HG03045 (cell line): ENCODE data around the gene SLC43A2.
"Not testable (repeated sequence)": the region's sequence is repeated elsewhere in the genome, so short reads cannot be mapped to it uniquely, and the experiment has no call there.

ENCODE experiments used
- ATAC-seq: cut with Tn5 transposase; IDR thresholded peaks from one replicate; pipeline ENCODE4 v1.9.1; 2021; ENCODE audit warnings: mild to moderate bottlenecking, moderate library complexity; ENCODE audit not compliant: unreplicated experiment

Gene SLC43A2

GRCh38 chr17:1590747-1591473 lies 37.7 kb downstream of the SLC43A2 start:
- no peak for ATAC-seq

- no peak for ATAC-seq
Observed at GRCh38 chr17:1590029-1590746, 38.4 kb downstream of the SLC43A2 start.

DNA sequence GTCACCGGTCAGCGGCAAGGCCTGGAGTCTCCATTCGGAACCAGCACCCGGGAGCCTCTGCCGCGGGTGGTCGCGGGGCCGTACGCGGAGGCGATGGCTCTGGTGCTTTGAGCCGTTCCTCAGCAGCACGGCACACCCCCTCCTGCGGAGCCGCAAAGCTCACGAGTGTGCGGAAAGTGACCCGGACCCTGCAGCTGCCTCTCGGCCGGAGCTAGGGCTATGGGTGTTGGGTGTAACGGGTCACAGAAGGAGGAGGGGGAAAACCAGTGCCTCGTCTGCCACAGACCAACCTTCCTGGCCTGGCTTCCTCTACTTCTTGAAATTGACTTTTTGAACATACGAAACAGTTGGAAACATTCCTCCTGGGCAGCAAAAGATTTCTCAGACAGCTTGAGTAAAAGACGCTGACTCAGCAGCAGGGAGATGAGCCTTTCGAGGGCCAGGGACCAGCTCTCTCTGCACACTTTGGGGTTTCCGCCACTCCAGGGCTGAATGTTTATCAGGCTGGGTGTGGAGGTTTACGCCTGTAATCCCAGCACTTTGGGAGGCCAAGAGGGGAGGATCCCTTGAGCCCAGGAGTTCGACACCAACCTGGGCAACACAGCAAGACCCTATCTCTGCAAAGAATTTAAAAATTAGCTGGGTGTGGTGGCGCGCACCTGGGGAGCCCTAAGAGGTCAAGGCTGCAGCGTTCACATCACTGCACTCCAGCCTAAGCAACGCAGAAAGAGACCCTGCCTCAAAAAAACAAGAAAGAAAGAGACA lies 39.6 kb downstream of the SLC43A2 start:
- no peak for ATAC-seq

DNA sequence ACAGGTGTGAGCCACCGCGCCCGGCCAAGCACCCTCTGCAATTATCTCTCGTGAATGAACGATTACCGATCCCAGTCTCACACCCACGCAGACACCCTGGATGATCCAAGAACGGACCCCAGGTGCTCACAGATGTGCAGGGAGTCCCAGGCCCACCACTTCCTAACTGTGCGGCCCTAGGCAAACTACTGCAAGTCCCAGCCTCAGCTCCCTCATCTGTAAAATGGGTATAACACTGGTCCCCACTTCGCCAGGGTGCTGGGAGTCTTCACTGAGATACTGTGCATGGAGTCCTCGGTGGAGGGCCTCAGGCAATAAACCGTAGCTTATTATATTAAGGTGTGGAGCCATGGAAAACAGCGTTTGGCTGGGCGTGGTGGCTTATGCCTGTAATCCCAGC lies 44.5 kb downstream of the SLC43A2 start:
- no peak for ATAC-seq

DNA sequence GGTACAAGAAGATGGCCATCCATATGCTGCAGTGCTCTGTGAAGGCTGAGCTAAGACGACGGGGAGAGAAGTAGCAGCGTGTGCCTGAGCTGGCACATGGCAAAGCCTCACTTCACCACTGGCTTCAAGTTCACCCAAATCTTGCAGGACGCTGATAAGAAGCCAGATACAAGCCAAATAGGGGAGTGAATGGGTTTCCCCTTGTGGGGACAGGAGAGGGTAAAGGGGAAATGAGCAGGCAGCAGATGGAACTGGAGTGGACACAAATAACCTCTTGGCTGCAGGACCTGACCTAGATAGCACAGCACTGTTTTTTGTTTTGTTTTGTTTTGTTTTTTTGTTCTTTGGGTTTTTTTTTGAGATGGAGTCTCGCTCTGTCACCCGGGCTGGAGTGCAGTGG lies 45.1 kb downstream of the SLC43A2 start:
- ATAC-seq, result no peak

DNA sequence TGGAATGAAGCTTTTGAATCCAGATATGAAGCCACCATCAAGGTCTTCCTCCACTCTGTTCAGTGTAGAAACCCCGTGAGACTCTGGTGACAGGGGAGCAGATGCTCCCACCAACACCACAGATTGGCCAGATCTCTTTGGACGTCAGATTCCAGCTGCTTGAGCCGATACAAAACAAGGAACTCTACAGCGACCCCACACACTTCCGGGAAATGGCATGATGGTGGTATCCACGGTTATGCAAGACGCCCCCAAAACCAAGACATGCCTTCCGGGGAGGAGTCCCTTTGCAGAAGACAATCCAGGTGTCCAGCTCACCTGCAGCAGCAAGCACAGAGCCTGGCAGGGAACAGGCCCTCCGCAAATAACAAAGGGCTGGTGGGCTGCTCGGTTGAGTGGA lies 46.3 kb downstream of the SLC43A2 start:
- ATAC-seq, result no peak

DNA sequence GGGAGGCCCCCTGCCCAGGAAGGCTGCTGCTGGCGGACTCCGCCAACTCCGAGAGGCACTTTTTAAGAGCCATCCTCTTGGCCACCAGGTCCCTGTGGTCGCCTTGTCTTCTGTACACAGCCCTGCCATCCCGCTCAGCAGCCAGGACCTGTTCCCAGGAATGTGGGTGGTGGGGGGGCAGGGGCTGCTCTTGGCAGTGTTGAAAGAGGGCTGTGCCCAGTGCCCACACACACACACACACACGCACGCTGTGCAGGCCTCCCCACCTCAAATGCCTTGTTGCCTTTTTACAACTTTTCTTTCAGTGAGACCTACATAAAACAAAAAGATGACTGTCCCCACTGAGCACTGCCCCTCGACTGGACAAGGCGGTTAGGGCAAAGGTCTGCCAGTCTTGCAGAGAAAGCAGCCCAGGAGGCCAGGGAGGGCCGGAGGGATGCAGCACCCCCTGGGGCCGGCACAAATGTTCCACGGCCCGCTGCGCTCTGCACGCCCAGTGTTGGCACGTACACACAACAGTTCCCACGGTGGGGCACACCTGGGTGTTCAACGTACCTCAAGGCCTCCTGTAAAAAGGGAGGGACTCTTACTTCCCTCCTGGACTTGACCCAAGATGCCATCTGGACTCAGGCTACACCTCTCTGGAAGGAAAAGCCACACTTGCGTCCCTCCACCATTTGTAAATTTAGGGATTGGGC lies 47.5 kb downstream of the SLC43A2 start:
- no peak for ATAC-seq

- no peak for ATAC-seq
Observed at GRCh38 chr17:1578029-1578428, 50.6 kb downstream of the SLC43A2 start.

DNA sequence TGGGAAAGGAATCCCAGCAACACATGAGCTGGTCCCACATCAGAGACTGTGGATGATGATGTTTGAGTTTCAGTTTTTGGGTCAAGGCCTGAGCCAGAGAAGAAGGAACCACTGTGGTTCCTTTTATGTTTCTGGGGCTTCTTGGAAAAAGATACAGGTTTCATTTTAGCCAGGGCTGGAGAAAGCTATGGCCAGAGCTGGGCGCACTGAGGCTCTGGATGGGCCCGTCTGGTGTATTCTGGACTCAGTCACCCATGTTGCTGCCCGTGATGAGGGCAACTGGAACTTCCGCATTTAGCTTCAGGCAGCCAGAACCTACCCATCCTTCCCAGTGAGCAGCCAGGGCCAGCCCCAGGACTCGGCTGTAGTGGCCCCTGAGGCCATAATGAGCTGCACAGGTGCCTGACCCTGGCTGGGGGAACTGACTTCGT lies 51.0 kb downstream of the SLC43A2 start:
- ATAC-seq, result no peak

DNA sequence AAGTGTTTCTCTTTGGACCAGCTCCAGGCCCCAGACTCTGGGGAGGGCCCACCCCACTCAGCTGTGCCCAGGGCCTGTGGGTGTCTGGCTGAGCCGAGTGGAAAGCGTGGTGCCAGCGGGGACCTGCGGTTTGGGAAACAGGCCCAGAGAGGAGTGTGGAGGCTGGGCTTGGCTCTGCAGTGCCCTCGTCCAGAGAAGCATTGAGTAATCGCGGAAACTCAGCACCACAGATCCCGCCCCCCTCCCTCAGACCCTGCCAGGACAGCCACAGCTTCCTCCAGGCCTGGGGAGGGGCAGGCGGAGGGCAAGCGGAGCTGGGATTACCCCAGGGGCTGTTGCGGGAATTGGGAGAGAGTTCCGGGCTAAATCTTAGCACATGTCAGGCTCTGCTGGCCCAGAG lies 51.5 kb downstream of the SLC43A2 start:
- ATAC-seq, result no peak

DNA sequence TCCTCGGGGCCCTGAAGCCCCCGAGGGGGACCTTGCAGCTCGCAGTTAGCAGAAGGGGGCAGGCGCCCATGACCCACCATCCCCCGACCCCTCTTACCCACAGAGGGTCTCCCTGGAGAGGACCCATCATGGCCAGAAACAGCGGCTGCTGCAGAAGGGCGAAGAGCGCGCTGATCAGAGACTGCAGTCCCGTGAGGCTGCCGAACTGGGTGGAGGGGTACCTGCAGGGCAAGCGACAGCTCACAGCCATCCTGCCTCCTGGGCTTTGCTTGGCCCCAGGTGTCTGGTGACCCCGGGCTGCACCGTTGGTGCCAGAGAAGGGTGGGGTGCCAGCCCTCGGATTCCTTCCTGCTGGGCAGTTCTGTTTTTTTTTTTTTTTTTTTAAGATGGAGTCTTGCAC lies 52.1 kb downstream of the SLC43A2 start:
- no peak for ATAC-seq

DNA sequence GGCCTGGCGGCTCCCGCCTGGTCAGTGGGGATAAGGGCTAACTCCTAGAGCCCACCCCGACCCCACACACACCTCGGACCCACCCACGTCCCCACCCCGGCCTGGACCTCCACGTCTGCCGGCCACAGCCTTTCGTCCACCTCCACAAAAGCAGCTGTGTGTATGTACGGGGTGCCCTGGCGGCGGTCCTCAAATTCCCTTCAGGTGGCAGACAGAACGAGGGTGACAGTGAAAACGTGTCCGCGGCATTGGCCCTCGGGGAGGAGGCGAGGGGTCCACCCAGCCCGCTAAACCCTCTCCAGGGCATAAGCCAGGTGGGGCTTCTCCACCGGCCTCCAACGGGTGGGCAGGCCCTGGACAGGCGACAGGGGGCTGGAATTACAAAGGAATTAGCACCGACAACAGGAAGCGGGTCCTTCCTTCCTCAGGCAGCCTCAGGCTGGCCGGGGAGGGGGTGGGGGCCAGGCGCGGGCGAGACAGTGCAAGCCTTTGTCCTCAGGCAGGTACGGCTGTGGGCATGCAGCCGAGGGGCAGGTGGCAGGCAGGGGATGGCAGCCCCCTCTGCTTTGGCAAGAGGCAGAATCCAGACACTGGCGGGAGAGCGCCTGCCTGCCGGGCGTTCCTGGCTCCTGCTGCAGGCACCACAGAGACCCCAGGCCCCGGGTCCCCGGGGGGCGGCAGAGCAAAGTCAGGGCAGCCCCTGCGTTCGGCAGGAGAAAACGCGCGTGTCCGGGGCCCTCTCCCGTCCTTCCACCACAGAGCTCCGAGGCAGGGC lies 53.8 kb downstream of the SLC43A2 start:
- ATAC-seq, result no peak

GRCh38 chr17:1573932-1574696 lies 54.5 kb downstream of the SLC43A2 start:
- no peak for ATAC-seq

DNA sequence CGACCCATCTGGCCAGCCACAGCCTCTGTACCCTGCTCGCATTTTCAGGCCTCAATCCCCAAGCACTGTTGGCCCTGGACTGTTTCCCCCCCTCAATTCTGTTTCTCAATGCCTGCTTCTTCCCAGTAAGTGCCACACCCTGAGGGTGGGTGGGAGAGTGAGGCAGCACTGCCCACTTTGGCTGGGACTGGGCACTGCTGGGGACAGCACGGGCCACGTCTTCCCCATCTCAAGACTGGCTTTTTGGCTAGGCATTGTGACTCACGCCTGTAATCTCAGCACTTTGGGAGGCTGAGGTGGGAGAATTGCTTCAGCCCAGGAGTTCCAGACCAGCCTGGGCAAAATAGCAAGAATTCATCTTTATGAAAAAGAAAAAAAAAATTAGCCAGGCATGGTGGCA lies 56.0 kb downstream of the SLC43A2 start:
- not testable (repeated sequence) for ATAC-seq

GRCh38 chr17:1571341-1571704 lies 57.3 kb downstream of the SLC43A2 start:
- no peak for ATAC-seq

DNA sequence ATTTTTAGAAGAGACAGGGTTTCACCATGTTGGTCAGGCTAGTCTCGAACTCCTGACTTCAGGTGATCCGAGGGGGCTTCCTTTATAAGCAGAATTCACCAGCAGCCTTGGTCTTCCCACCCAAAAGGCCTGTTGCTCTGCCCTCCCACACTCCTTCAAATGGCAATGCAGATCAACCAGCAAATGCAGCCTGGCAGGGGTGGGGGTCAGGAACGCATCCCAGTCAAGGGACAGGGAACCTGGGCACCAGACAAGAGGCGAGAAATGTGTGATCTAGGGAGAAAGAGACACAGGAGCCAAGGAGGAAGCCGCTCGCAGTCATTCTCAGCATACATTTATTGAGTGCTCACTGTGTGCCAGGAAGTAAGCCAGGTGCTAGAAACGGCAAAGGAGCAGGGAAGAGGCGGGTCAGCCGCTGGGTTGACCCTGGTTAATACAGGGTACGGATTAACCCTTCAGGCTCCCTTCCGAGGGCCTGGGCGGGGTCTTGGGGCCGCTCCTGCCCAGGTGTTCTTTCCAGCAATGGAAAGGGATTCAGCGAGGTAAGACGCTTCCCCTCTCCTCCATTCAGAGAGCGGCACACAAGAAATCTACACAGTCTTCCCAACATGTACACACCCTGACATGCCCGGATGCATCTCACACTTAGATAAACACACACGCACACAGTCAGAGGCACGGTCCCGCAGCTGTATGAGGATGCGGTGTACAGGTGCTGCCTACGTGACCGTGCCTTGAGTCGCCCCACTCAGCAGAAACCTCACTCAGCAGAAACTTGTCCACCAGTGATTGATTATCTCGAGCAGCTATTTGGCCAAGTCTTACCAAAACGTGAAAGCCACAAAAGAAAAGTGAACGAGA lies 59.5 kb downstream of the SLC43A2 start:
- no peak for ATAC-seq

DNA sequence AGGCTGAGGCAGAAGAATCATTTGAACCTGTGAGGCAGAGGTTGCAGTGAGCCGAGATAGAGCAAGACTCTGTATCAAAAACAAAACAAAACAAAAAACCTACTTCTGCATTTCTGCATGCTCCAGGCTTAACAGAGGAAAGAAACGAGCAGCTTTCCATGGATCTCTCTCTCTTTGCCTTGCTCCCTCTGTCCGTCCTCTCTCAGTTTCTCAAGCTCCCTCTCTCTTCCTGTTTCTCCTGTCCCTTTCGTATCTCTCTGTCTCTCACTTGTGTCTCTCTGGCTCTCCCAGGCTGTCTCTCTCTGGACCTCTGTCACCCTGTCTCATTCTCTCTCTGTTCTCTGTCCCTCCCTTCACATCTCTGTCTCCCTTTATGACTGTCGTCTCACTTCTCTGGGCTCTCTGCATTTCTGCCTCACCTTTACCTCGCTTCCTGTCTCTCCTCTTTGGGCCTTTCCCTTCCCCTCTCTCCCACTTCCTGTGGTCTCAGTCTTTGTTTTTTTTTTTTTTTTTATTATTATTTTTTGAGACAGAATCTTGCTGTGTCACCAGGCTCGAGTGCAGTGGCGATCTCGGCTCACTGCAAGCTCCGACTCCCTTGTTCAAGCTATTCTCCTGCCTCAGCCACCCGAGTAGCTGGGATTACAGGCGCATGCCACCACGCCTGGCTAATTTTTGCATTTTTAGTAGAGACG lies 62.0 kb downstream of the SLC43A2 start:
- ATAC-seq, result no peak

GRCh38 chr17:1565877-1566276 lies 62.8 kb downstream of the SLC43A2 start:
- ATAC-seq, result no peak
